ENCODE data around the gene FAXDC2. TPM values are rescaled to one million over a fixed set of nuclear protein-coding genes. Genes with fewer than 3 reads are reported as not detected.
"Not testable (repeated sequence)": the region's sequence is repeated elsewhere in the genome, so short reads cannot be mapped to it uniquely, and the experiment has no call there.

The FAXDC2 gene
- total RNA-seq, 1 experiment from 2014 or later = 0.39 TPM

DNA sequence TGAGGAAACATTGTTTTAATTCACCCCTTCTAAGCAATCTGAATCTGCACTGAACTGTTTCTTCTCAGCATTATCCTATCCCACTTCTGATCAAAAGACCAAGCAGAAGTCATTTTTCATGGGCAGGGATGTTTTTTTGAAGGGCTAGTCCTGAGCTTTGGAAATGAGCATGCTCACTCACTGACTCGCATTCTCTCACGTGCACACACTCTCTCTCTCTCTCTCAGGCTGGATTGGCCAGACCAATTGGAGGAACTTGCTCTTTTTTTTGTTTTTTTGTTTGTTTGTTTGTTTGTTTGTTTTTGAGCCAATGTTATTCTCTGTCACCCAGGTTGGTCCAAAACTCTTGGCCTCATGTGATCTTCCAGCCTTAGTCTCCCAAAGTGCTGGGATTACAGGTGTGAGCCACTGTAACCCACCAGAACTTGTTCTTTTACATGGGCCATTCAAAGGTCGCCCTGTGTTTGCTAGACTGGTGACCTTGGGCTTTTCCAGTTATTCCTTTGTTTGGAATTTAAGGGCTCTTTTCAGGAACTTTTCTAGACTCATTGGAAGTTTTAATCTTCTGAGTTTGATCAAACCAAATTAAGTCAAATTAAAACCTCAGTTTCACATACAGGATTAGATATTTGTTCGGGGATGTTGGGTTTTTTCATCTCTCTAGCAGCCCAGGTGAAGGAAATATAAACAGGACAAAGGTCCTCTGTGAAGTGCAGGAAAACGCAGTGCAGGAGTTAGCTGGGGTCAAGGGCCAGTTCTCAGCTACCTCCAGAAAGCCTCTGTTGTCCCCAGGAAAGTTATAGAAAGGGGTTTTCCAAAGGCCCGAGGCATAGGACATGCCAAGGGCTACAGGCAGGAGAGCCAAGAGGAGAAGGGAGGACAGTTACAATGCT lies 13.1 kb downstream of the FAXDC2 start:
- CTCF ChIA-PET = no interaction called here
- Histone ChIP-seq H3K36me3 (ENCODE audit: control insufficient read depth, insufficient read depth, low read length) (no peaks in the 10 kb centered on the region), H3K4me3 (ENCODE audit: low read depth in 2 of 2, low read length in 2 of 2) (no peak overlapping the region), H3K27me3 (ENCODE audit: control insufficient read depth, insufficient read depth, low read length) (no peaks in the 10 kb centered on the region), H3K9me3 (ENCODE audit: control insufficient read depth, insufficient read depth, low read depth, low read length) (no peaks in the 10 kb centered on the region), H3K27ac (ENCODE audit: low read length) (no peak overlapping the region), H3K4me1 (ENCODE audit: control insufficient read depth, insufficient read depth, low read length) (peaks cover 6% of the 10 kb centered on the region; the same call in 1 of the 2 replicates)
- intact Hi-C loops (cut with micrococcal nuclease; ENCODE audit: unreplicated experiment) (no loop called here), in situ Hi-C loops (cut with HindIII; ENCODE audit: low pct_unique_long_range_greater_than_20kb, low sequenced_read_pairs) (no loop called here)
- BruUV-seq (replicated peaks) = no TSS peak
- no peak for DNase-seq (ENCODE audit: low read depth, low spot score)
- TF ChIP-seq POLR2AphosphoS5 (IDR thresholded peaks at IDR 0.05; ENCODE audit: low read depth, low read length) (no peak), TCF7L2 (IDR thresholded peaks at IDR 0.05; ENCODE audit: low read depth, low read length) (no peak), SIN3A (IDR thresholded peaks at IDR 0.05; ENCODE audit: borderline replicate concordance, insufficient read depth, low read depth, low read length) (no peak)
- TF ChIP-seq, protein P1, sequence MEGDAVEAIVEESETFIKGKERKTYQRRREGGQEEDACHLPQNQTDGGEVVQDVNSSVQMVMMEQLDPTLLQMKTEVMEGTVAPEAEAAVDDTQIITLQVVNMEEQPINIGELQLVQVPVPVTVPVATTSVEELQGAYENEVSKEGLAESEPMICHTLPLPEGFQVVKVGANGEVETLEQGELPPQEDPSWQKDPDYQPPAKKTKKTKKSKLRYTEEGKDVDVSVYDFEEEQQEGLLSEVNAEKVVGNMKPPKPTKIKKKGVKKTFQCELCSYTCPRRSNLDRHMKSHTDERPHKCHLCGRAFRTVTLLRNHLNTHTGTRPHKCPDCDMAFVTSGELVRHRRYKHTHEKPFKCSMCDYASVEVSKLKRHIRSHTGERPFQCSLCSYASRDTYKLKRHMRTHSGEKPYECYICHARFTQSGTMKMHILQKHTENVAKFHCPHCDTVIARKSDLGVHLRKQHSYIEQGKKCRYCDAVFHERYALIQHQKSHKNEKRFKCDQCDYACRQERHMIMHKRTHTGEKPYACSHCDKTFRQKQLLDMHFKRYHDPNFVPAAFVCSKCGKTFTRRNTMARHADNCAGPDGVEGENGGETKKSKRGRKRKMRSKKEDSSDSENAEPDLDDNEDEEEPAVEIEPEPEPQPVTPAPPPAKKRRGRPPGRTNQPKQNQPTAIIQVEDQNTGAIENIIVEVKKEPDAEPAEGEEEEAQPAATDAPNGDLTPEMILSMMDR (IDR thresholded peaks at IDR 0.05) = no peak
- TF ChIP-seq, protein P2, sequence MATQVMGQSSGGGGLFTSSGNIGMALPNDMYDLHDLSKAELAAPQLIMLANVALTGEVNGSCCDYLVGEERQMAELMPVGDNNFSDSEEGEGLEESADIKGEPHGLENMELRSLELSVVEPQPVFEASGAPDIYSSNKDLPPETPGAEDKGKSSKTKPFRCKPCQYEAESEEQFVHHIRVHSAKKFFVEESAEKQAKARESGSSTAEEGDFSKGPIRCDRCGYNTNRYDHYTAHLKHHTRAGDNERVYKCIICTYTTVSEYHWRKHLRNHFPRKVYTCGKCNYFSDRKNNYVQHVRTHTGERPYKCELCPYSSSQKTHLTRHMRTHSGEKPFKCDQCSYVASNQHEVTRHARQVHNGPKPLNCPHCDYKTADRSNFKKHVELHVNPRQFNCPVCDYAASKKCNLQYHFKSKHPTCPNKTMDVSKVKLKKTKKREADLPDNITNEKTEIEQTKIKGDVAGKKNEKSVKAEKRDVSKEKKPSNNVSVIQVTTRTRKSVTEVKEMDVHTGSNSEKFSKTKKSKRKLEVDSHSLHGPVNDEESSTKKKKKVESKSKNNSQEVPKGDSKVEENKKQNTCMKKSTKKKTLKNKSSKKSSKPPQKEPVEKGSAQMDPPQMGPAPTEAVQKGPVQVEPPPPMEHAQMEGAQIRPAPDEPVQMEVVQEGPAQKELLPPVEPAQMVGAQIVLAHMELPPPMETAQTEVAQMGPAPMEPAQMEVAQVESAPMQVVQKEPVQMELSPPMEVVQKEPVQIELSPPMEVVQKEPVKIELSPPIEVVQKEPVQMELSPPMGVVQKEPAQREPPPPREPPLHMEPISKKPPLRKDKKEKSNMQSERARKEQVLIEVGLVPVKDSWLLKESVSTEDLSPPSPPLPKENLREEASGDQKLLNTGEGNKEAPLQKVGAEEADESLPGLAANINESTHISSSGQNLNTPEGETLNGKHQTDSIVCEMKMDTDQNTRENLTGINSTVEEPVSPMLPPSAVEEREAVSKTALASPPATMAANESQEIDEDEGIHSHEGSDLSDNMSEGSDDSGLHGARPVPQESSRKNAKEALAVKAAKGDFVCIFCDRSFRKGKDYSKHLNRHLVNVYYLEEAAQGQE (IDR thresholded peaks at IDR 0.05; ENCODE audit: insufficient read depth in 1 of 2, low read depth in 2 of 2, low read length in 1 of 2) = no peak
- POLR2A ChIA-PET = interaction anchor here (0.6 kb wide), 1 partner anchor 371 kb away, joined by 3 read pairs; no protein-coding TSS in a partner anchor
- no peak for ATAC-seq

DNA sequence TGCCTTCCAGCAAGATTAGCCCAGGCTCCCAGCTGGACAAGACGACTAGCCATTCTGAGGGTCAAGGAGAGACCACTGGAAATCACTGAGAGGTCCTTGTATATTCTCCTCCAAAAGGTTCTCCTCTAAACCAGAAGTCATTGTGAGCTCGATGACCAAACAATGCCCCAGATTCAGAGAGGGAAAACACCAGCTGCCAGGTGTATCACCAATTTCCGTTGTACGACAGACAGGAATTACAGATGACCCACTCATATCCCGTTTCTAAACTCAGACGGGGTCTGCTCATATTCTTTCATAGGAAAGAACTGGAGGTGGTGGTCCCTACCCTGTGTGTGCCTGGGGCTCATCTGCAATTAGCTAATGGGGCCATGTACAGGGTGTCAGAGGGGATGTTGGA lies 14.2 kb downstream of the FAXDC2 start:
- intact Hi-C loops (cut with micrococcal nuclease; ENCODE audit: unreplicated experiment) (no loop called here), in situ Hi-C loops (cut with HindIII; ENCODE audit: low pct_unique_long_range_greater_than_20kb, low sequenced_read_pairs) (no loop called here)
- no peaks in the 10 kb centered on the region for H3K9me3 ChIP-seq (ENCODE audit: control insufficient read depth, insufficient read depth, low read depth, low read length)
- H3K27me3 ChIP-seq (ENCODE audit: control insufficient read depth, insufficient read depth, low read length) = no peaks in the 10 kb centered on the region
- H3K4me3 ChIP-seq (ENCODE audit: low read depth in 2 of 2, low read length in 2 of 2) = no peak overlapping the region
- peaks cover 3% of the 10 kb centered on the region for H3K36me3 ChIP-seq (ENCODE audit: control insufficient read depth, insufficient read depth, low read length)
- DNase-seq (ENCODE audit: low read depth, low spot score) (no peak), ATAC-seq (no peak)
- peaks cover 6% of the 10 kb centered on the region; the same call in 1 of the 2 replicates for H3K4me1 ChIP-seq (ENCODE audit: control insufficient read depth, insufficient read depth, low read length)
- POLR2A ChIA-PET = no interaction called here
- BruUV-seq (replicated peaks) = no TSS peak
- no peak overlapping the region for H3K27ac ChIP-seq (ENCODE audit: low read length)
- CTCF ChIA-PET = no interaction called here
- TF ChIP-seq, protein P1 (IDR thresholded peaks at IDR 0.05) = no peak
- TF ChIP-seq SIN3A (IDR thresholded peaks at IDR 0.05; ENCODE audit: borderline replicate concordance, insufficient read depth, low read depth, low read length) (no peak), TCF7L2 (IDR thresholded peaks at IDR 0.05; ENCODE audit: low read depth, low read length) (no peak), POLR2AphosphoS5 (IDR thresholded peaks at IDR 0.05; ENCODE audit: low read depth, low read length) (no peak)
- TF ChIP-seq, protein P2 (IDR thresholded peaks at IDR 0.05; ENCODE audit: insufficient read depth in 1 of 2, low read depth in 2 of 2, low read length in 1 of 2) = no peak

DNA sequence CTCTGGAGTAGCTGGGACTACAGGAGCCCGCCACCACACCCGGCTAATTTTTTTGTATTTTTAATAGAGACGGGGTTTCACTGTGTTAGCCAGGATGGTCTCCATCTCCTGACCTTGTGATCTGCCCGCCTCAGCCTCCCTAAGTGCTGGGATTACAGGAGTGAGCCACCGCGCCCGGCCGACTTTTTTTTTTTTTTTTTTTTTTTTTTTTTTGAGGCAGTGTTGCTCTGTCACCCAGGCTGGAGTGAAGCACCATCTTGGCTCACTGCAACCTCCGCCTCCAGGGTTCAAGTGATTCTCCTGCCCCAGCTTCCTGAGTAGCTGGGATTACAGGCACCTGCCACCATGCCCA lies 14.7 kb downstream of the FAXDC2 start:
- in situ Hi-C loops (cut with HindIII; ENCODE audit: low pct_unique_long_range_greater_than_20kb, low sequenced_read_pairs); H3K27me3 ChIP-seq (ENCODE audit: control insufficient read depth, insufficient read depth, low read length); POLR2A ChIA-PET; H3K27ac ChIP-seq (ENCODE audit: low read length); DNase-seq (ENCODE audit: low read depth, low spot score); BruUV-seq (replicated peaks); intact Hi-C loops (cut with micrococcal nuclease; ENCODE audit: unreplicated experiment); H3K36me3 ChIP-seq (ENCODE audit: control insufficient read depth, insufficient read depth, low read length); CTCF ChIA-PET; H3K9me3 ChIP-seq (ENCODE audit: control insufficient read depth, insufficient read depth, low read depth, low read length); ATAC-seq; H3K4me3 ChIP-seq (ENCODE audit: low read depth in 2 of 2, low read length in 2 of 2); H3K4me1 ChIP-seq (ENCODE audit: control insufficient read depth, insufficient read depth, low read length): not testable (repeated sequence)
